Loucy (cell line): ENCODE measurements around the gene NPVF.

ENCODE experiments used
- H2AFZ ChIP-seq: fragments of 200-600 bp; sonication (generic); 2 replicates; pipeline ENCODE4 v1.6.0; 2016; ENCODE audit warnings: antibody characterized with exemption, mild to moderate bottlenecking, low read length, moderate library complexity
- H3F3A ChIP-seq: fragments of 200-600 bp; 2 replicates; pipeline ENCODE4 v1.6.0; 2016; ENCODE audit warnings: antibody characterized with exemption, low read depth, mild to moderate bottlenecking
- H3K27me3 ChIP-seq: fragments of 200-600 bp; sonication (generic); 2 replicates; pipeline ENCODE4 v1.6.1; 2014; ENCODE audit warnings: low read length, mild to moderate bottlenecking; ENCODE audit not compliant: insufficient read depth, poor library complexity, severe bottlenecking
- H3K36me3 ChIP-seq: fragments of 200-600 bp; sonication (generic); 2 replicates; pipeline ENCODE4 v1.6.1; 2016; ENCODE audit warnings: low read length; ENCODE audit not compliant: insufficient read depth
- H3K4me1 ChIP-seq: fragments of 200-600 bp; sonication (generic); 2 replicates; pipeline ENCODE4 v1.5.1; 2014; ENCODE audit warnings: low read length, mild to moderate bottlenecking; ENCODE audit not compliant: insufficient read depth, poor library complexity, severe bottlenecking
- H3K4me2 ChIP-seq: fragments of 200-600 bp; sonication (generic); 2 replicates; pipeline ENCODE4 v1.6.0; 2014; ENCODE audit warnings: antibody characterized with exemption, low read length, low read depth, mild to moderate bottlenecking; ENCODE audit not compliant: poor library complexity, severe bottlenecking
- H3K4me3 ChIP-seq: fragments of 200-600 bp; sonication (generic); 2 replicates; pipeline ENCODE4 v1.5.1; 2014; ENCODE audit warnings: low read length, mild to moderate bottlenecking, mixed read lengths; ENCODE audit not compliant: poor library complexity, severe bottlenecking
- H3K79me2 ChIP-seq: fragments of 200-600 bp; sonication (generic); 2 replicates; pipeline ENCODE4 v1.6.1; 2014; ENCODE audit warnings: low read length; ENCODE audit not compliant: insufficient read depth
- H3K9ac ChIP-seq: fragments of 200-600 bp; sonication (generic); 2 replicates; pipeline ENCODE4 v1.6.0; 2014; ENCODE audit warnings: mild to moderate bottlenecking, low read depth, low read length, moderate library complexity; ENCODE audit not compliant: poor library complexity, severe bottlenecking
- H3K9me2 ChIP-seq: fragments of 200-600 bp; sonication (generic); replicated peaks from 2 replicates; pipeline ENCODE4 v1.6.1; 2016; ENCODE audit warnings: low read depth, low read length, mixed read lengths
- H3K9me3 ChIP-seq: fragments of 200-600 bp; sonication (generic); 2 replicates; pipeline ENCODE4 v1.6.1; 2014; ENCODE audit warnings: mild to moderate bottlenecking, antibody characterized with exemption, low read length, low read depth; ENCODE audit not compliant: insufficient read depth
- H4K20me1 ChIP-seq: fragments of 200-600 bp; sonication (generic); 2 replicates; pipeline ENCODE4 v1.6.0; 2014; ENCODE audit warnings: antibody characterized with exemption, low read length, mild to moderate bottlenecking; ENCODE audit not compliant: insufficient read depth, poor library complexity, severe bottlenecking
- EZH2phosphoT487 ChIP-seq: fragments of 200-600 bp; IDR thresholded peaks from 2 replicates; pipeline ENCODE4 v1.6.1; 2018; ENCODE audit warnings: antibody characterized with exemption, mild to moderate bottlenecking, moderate library complexity, borderline replicate concordance
- TF ChIP-seq, protein P1 (sequence below): fragments of 200-600 bp; sonication (generic); conservative IDR thresholded peaks from 2 replicates; pipeline ENCODE4 v1.5.1; 2014; ENCODE audit warnings: mild to moderate bottlenecking, antibody characterized with exemption, low read length

NPVF gene

DNA sequence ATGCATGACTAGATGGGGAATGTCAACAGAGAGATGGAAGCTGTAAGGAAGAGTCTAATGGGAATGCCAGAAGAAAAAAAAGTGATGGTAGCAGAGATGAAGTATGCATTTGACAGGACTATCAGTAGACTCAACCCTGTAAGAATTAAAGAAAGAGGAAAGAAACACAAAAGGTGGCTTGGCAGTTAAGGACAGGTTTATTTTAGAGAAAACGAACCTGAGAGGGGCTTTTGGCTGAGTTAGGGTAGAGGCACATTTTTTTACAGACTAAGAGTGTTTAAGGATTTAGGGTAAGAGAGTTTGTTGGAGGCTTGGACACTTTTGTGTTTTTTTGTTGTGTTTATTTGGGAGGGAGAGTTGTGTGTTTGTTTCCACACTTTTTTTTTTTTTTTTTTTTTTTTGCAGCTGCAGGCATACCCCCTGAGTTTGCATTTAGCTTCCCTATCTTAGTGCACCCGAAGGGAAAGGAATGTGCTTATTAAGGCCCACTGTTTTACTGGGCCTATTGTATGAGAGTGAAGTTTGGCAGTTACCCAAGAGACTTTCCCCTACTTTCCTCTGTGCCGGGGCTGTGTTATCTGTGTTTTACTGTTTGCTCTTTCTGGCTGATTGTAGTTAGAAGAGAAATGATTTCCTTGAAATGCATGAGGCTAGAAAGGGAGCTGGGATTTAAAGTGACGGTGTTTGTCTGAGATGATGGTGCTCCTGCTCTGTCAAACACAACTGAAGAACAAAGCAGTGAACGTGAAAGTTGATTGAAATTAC is 32.0 kb downstream of the NPVF start:
- Histone ChIP-seq H2AFZ (no peak overlapping the region), H3K27me3 (no peaks in the 10 kb centered on the region), H3K9me2 (no peaks in the 10 kb centered on the region), H3F3A (no peaks in the 10 kb centered on the region), H3K4me3 (no peak overlapping the region), H3K36me3 (no peaks in the 10 kb centered on the region), H3K9ac (no peak overlapping the region), H3K9me3 (no peaks in the 10 kb centered on the region), H3K4me1 (no peaks in the 10 kb centered on the region), H3K79me2 (no peaks in the 10 kb centered on the region), H3K4me2 (no peak overlapping the region), H4K20me1 (no peaks in the 10 kb centered on the region)
- TF ChIP-seq, protein P1, sequence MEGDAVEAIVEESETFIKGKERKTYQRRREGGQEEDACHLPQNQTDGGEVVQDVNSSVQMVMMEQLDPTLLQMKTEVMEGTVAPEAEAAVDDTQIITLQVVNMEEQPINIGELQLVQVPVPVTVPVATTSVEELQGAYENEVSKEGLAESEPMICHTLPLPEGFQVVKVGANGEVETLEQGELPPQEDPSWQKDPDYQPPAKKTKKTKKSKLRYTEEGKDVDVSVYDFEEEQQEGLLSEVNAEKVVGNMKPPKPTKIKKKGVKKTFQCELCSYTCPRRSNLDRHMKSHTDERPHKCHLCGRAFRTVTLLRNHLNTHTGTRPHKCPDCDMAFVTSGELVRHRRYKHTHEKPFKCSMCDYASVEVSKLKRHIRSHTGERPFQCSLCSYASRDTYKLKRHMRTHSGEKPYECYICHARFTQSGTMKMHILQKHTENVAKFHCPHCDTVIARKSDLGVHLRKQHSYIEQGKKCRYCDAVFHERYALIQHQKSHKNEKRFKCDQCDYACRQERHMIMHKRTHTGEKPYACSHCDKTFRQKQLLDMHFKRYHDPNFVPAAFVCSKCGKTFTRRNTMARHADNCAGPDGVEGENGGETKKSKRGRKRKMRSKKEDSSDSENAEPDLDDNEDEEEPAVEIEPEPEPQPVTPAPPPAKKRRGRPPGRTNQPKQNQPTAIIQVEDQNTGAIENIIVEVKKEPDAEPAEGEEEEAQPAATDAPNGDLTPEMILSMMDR: no peak
- TF ChIP-seq EZH2phosphoT487: no peak

DNA sequence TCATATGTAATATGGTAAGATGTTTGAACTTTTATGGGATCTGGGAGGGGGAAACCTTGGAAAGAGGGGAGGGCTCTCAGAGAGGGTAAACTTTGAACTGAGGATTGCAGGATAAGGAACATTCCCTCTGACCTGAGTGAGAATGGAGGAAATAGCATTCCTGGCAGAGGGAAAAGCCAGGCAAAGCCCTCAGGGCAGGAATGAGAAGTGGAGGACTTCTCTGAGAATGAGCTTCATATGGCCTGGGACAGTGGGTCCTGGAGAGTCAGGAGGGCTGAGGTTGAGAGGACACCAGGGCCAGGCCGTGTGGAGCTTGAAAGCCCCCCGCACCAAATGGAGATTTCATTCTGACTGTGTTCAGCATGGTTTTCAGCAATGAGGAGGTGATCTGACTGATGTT is 34.2 kb downstream of the NPVF start:
- H3K36me3 ChIP-seq: no peaks in the 10 kb centered on the region
- no peak overlapping the region for H3K4me2 ChIP-seq
- no peaks in the 10 kb centered on the region for H3K9me3 ChIP-seq
- no peaks in the 10 kb centered on the region for H3K27me3 ChIP-seq
- H3K9ac ChIP-seq: no peak overlapping the region
- H3F3A ChIP-seq: no peaks in the 10 kb centered on the region
- no peaks in the 10 kb centered on the region for H3K4me1 ChIP-seq
- TF ChIP-seq EZH2phosphoT487: no peak
- TF ChIP-seq, protein P1: no peak
- H2AFZ ChIP-seq: no peak overlapping the region
- H4K20me1 ChIP-seq: no peaks in the 10 kb centered on the region
- no peaks in the 10 kb centered on the region for H3K9me2 ChIP-seq
- H3K4me3 ChIP-seq: no peak overlapping the region
- no peaks in the 10 kb centered on the region for H3K79me2 ChIP-seq

DNA sequence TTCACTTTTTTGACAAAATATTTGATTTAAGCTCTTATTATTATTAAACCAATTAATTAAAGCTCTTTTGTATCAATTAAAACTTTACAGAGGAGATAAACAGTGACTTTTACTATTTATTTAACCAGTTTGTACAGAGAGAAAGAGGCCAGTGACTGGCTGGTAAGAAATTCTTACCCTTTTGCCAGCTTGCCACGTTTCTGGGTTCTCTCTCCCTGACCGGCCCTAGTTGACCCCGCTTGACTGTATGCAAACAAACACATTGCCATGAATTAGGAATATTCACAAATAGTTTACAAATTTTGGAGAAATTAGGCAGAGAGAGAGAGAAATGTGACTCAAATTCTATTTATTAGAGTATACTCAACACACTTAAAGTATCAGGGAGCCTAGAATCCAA is 36.2 kb downstream of the NPVF start:
- Histone ChIP-seq H3K27me3 (no peaks in the 10 kb centered on the region), H4K20me1 (no peaks in the 10 kb centered on the region), H3F3A (no peaks in the 10 kb centered on the region), H3K4me2 (no peak overlapping the region), H2AFZ (no peak overlapping the region), H3K4me1 (no peaks in the 10 kb centered on the region), H3K9ac (no peak overlapping the region), H3K9me3 (no peaks in the 10 kb centered on the region), H3K79me2 (no peaks in the 10 kb centered on the region), H3K36me3 (no peaks in the 10 kb centered on the region), H3K9me2 (no peaks in the 10 kb centered on the region), H3K4me3 (no peak overlapping the region)
- TF ChIP-seq EZH2phosphoT487: no peak
- TF ChIP-seq, protein P1: no peak
